Measurements from ENCODE around the gene MDFIC2.
A peak's percentile ranks its signal among the peaks of the same experiment; 100 is the strongest.
"Not testable (repeated sequence)": the region's sequence is repeated elsewhere in the genome, so short reads cannot be mapped to it uniquely, and the experiment has no call there.

MDFIC2 gene

DNA sequence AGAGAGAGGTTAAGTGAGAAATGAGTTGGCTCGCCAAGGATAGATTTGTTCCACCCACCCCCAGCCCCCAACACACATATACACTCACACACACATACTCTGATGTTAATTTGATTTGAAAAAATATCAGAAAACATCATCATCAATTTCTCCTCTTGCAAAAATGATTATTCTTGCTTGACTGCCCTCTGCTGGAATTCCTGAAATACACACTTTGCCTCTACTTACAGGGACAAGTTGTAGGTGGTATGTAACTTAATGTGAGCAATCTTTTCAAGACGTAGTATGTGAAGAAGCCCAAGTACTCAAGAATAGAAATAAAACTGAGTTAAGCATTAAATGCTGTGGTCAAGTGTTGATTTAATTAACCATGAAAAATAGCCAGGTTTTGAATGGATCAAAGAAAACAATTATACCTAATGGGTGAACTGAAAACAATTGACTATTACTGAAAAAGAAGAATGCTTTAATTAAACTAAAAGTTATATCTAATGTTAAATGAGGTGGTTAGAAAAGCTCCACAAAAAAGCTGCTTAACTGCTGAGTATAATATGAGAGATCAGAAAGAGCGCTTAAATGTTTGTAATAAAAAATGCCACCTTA lies 46.6 kb upstream of the MDFIC2 start:
- Histone ChIP-seq H3K4me3 (ENCODE audit: low read depth in 1 of 2, low read length in 2 of 2) (no peak overlapping the region), H3K27me3 (ENCODE audit: insufficient read depth, low read length, poor library complexity) (no peaks in the 10 kb centered on the region), H3K27ac (ENCODE audit: low read length) (no peak overlapping the region), H3K79me2 (ENCODE audit: insufficient read depth, low read length) (no peaks in the 10 kb centered on the region), H2AFZ (ENCODE audit: low read depth, low read length) (no peak overlapping the region), H3K9ac (ENCODE audit: low read depth, low read length) (no peak overlapping the region), H4K20me1 (ENCODE audit: insufficient read depth, low read length) (no peaks in the 10 kb centered on the region), H3K4me1 (ENCODE audit: insufficient read depth, low read length) (no peaks in the 10 kb centered on the region), H3K9me3 (ENCODE audit: insufficient read depth, low read length, severe bottlenecking) (no peaks in the 10 kb centered on the region), H3K4me2 (ENCODE audit: insufficient read depth, low read length) (no peak overlapping the region), H3K36me3 (ENCODE audit: insufficient read depth, low read length) (no peaks in the 10 kb centered on the region)
- no peak for ATAC-seq (ENCODE audit: insufficient read depth, low read depth)
- peak; percentile 8 for DNase-seq
- peak; percentile 77 for TF ChIP-seq CTCF (IDR thresholded peaks at IDR 0.05; ENCODE audit: borderline replicate concordance, extremely low read depth, low read length, poor library complexity, severe bottlenecking)
- TF ChIP-seq EZH2 (IDR thresholded peaks at IDR 0.05; ENCODE audit: borderline replicate concordance, low read depth, low read length, severe bottlenecking) = no peak

DNA sequence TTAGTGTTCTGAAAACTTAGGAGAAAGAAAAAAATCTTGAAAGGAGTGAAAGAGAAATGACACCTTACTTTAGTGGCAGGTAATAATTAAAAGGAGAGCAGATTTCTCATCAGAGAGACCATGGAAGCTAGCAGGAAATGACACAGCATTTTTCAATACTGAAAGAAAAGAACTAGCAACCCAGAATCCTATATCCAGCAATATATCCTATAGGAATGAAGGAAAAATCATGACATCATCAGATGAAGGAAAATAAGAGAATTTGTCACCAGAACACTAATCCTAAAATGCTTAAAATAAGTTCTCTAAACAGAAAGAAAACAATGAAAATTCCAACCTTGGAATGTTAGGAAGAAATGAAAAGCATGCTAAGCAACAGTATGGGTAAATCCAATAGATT lies 39.8 kb upstream of the MDFIC2 start:
- Histone ChIP-seq H3K9me3 (ENCODE audit: insufficient read depth, low read length, severe bottlenecking) (no peaks in the 10 kb centered on the region), H3K36me3 (ENCODE audit: insufficient read depth, low read length) (no peaks in the 10 kb centered on the region), H3K27me3 (ENCODE audit: insufficient read depth, low read length, poor library complexity) (peaks cover 3% of the 10 kb centered on the region), H3K4me1 (ENCODE audit: insufficient read depth, low read length) (no peaks in the 10 kb centered on the region), H3K4me3 (ENCODE audit: low read depth in 1 of 2, low read length in 2 of 2) (no peak overlapping the region), H3K4me2 (ENCODE audit: insufficient read depth, low read length) (no peak overlapping the region), H4K20me1 (ENCODE audit: insufficient read depth, low read length) (no peaks in the 10 kb centered on the region), H2AFZ (ENCODE audit: low read depth, low read length) (no peak overlapping the region), H3K27ac (ENCODE audit: low read length) (no peak overlapping the region), H3K9ac (ENCODE audit: low read depth, low read length) (no peak overlapping the region), H3K79me2 (ENCODE audit: insufficient read depth, low read length) (no peaks in the 10 kb centered on the region)
- TF ChIP-seq CTCF (IDR thresholded peaks at IDR 0.05; ENCODE audit: borderline replicate concordance, extremely low read depth, low read length, poor library complexity, severe bottlenecking) (no peak), EZH2 (IDR thresholded peaks at IDR 0.05; ENCODE audit: borderline replicate concordance, low read depth, low read length, severe bottlenecking) (no peak)
- ATAC-seq (ENCODE audit: insufficient read depth, low read depth) = no peak
- no peak for DNase-seq

- ATAC-seq (ENCODE audit: insufficient read depth, low read depth) = no peak
- no peaks in the 10 kb centered on the region for H3K4me1 ChIP-seq (ENCODE audit: insufficient read depth, low read length)
- H3K79me2 ChIP-seq (ENCODE audit: insufficient read depth, low read length) = no peaks in the 10 kb centered on the region
- H3K4me2 ChIP-seq (ENCODE audit: insufficient read depth, low read length) = no peak overlapping the region
- no peak for DNase-seq
- H3K27me3 ChIP-seq (ENCODE audit: insufficient read depth, low read length, poor library complexity) = no peaks in the 10 kb centered on the region
- TF ChIP-seq CTCF (IDR thresholded peaks at IDR 0.05; ENCODE audit: borderline replicate concordance, extremely low read depth, low read length, poor library complexity, severe bottlenecking) (no peak), EZH2 (IDR thresholded peaks at IDR 0.05; ENCODE audit: borderline replicate concordance, low read depth, low read length, severe bottlenecking) (no peak)
- H4K20me1 ChIP-seq (ENCODE audit: insufficient read depth, low read length) = no peaks in the 10 kb centered on the region
- no peaks in the 10 kb centered on the region for H3K9me3 ChIP-seq (ENCODE audit: insufficient read depth, low read length, severe bottlenecking)
- no peak overlapping the region for H3K4me3 ChIP-seq (ENCODE audit: low read depth in 1 of 2, low read length in 2 of 2)
- H3K9ac ChIP-seq (ENCODE audit: low read depth, low read length) = no peak overlapping the region
- H3K27ac ChIP-seq (ENCODE audit: low read length) = no peak overlapping the region
- no peak overlapping the region for H2AFZ ChIP-seq (ENCODE audit: low read depth, low read length)
- no peaks in the 10 kb centered on the region for H3K36me3 ChIP-seq (ENCODE audit: insufficient read depth, low read length)
These were observed 29.7 kb upstream of the MDFIC2 start for GRCh38 chr3:70342149-70342548.

DNA sequence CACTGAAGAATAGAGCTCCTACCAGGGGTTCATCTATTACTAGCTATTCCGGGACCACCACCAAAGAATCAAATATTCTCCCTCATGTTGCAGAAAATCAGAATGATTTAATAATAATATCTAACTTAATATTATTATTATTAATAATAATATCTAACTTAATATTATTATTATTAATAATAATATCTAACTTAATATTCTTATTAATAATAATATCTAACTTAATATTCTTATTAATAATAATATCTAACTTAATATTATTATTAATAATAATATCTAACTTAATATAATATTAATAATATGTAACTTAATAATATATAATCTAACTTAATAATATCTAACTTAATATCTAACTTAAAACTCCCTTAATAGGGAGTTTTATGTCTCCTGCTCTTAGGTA lies 24.4 kb upstream of the MDFIC2 start:
- not testable (repeated sequence) for H2AFZ ChIP-seq (ENCODE audit: low read depth, low read length); H3K79me2 ChIP-seq (ENCODE audit: insufficient read depth, low read length); H3K9ac ChIP-seq (ENCODE audit: low read depth, low read length); H3K4me1 ChIP-seq (ENCODE audit: insufficient read depth, low read length); DNase-seq; H3K9me3 ChIP-seq (ENCODE audit: insufficient read depth, low read length, severe bottlenecking); H3K36me3 ChIP-seq (ENCODE audit: insufficient read depth, low read length); H3K27me3 ChIP-seq (ENCODE audit: insufficient read depth, low read length, poor library complexity); H3K4me3 ChIP-seq (ENCODE audit: low read depth in 1 of 2, low read length in 2 of 2); H3K27ac ChIP-seq (ENCODE audit: low read length); ATAC-seq (ENCODE audit: insufficient read depth, low read depth); H3K4me2 ChIP-seq (ENCODE audit: insufficient read depth, low read length); H4K20me1 ChIP-seq (ENCODE audit: insufficient read depth, low read length)

Data from DND-41 (cell line).